Fibroblast of pulmonary artery (primary cell): Measurements from ENCODE around the gene OR2A5.
"Not testable (repeated sequence)": the region's sequence is repeated elsewhere in the genome, so short reads cannot be mapped to it uniquely, and the experiment has no call there.

Experiments
- DNase-seq: peaks from one replicate; pipeline ENCODE4 v3.0.0-alpha.2; 2010; ENCODE audit warnings: low read depth
- H3K4me3 ChIP-seq: replicated peaks from 2 replicates; pipeline ENCODE4 v1.5.1; 2011; ENCODE audit warnings: low read depth, mild to moderate bottlenecking, control low read depth, low read length, moderate library complexity
- TF ChIP-seq, protein P1 (sequence below): IDR thresholded peaks from 2 replicates; pipeline ENCODE4 v1.5.1; 2011; ENCODE audit warnings: mild to moderate bottlenecking, control low read depth, low read length, inconsistent platforms; ENCODE audit errors: missing control alignments

The OR2A5 gene, protein sequence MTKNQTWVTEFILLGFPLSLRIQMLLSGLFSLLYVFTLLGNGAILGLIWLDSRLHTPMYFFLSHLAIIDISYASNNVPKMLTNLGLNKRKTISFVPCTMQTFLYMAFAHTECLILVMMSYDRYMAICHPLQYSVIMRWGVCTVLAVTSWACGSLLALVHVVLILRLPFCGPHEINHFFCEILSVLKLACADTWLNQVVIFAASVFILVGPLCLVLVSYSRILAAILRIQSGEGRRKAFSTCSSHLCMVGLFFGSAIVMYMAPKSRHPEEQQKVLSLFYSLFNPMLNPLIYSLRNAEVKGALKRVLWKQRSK

DNA sequence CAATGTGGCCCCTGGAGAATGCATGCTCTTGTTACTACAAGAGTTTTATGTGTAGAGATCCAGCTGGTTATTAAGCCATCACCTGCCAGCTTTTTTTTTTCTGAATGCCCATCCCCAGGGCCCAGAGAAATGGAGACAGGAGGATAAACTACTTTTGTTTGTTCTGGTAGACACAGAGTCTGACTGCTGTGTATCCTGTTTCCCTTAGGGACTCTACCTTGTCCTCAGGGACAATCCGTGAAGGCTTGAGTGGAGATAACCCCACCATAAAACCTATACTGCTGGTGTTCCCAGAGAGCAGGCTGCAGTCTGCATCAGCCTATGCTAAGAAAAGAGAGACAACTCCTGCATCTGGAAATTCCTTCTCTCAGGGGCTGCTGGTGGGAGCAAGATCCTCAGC is at the start of gene OR2A5:
Gene OR2A5, plus strand, starts transcription at position 301 of the 400 bp plus-strand sequence. CDS start 1,454 bp downstream, outside the sequence.
- no peak within 1 kb of the TSS for H3K4me3 ChIP-seq
- DNase-seq = no peak
- TF ChIP-seq, protein P1, sequence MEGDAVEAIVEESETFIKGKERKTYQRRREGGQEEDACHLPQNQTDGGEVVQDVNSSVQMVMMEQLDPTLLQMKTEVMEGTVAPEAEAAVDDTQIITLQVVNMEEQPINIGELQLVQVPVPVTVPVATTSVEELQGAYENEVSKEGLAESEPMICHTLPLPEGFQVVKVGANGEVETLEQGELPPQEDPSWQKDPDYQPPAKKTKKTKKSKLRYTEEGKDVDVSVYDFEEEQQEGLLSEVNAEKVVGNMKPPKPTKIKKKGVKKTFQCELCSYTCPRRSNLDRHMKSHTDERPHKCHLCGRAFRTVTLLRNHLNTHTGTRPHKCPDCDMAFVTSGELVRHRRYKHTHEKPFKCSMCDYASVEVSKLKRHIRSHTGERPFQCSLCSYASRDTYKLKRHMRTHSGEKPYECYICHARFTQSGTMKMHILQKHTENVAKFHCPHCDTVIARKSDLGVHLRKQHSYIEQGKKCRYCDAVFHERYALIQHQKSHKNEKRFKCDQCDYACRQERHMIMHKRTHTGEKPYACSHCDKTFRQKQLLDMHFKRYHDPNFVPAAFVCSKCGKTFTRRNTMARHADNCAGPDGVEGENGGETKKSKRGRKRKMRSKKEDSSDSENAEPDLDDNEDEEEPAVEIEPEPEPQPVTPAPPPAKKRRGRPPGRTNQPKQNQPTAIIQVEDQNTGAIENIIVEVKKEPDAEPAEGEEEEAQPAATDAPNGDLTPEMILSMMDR = no peak

DNA sequence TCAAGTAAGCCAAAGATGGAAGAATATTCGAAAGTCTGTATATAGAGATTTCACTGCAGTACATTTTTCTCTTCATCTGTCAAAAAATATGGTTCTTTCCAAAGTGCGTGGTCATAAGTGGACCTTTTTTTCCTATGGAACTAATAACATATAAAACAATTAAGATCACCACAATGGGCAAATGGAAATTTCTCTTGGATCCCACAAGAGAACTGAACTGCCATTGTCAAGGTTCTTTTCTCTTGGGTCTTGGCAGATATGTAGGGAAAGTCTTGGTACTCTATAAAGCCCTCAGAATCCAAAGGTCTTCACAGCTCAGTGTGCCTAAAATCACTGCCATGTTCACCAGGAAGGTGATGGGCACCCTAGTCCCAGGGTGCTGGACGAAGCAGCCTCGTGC is 48.7 kb upstream of the OR2A5 start, which contains the start of gene OR6B1:
Gene OR6B1, plus strand, starts transcription at position 301 of the 400 bp plus-strand sequence. CDS start 3,677 bp downstream, outside the sequence.
- no peak within 1 kb of the TSS for H3K4me3 ChIP-seq
- TF ChIP-seq, protein P1 = no peak
- DNase-seq = no peak

DNA sequence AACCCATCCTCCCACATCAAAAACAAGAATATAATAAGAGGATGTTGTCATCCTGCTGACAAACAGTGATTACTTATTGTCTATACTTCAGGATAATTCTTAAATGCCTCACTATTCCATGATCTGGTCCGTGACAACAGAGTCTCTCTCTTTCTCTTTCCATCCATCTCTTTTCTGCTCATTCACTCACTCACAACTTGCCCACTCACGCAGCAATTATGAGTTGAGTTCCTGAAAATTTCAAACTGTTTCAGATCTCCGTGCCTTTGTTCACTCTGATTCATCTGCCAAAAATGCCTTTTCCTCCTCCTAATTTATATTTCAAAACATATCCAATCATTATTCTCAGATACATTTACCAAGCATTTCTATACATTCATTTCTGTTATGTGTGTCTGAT is 47.2 kb upstream of the OR2A5 start:
- DNase-seq = no peak
- TF ChIP-seq, protein P1 = no peak
- no peak overlapping the region for H3K4me3 ChIP-seq

DNA sequence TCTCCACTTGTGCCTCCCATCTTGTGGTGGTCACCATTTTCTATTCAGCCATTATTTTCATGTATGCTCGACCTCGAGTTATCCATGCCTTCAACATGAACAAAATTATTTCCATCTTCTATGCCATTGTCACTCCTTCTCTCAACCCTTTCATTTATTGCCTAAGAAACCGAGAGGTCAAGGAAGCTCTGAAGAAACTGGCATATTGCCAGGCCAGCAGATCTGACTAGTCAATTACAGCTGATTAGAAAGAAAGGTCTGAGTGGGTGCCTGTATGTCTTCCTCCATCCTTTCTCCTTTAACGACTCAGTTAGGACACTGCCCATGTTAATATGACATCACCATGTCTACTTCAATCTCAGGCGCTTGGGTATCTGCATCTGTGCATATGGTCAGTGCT is 44.0 kb upstream of the OR2A5 start:
- H3K4me3 ChIP-seq = no peak overlapping the region
- no peak for DNase-seq
- TF ChIP-seq, protein P1 = no peak

DNA sequence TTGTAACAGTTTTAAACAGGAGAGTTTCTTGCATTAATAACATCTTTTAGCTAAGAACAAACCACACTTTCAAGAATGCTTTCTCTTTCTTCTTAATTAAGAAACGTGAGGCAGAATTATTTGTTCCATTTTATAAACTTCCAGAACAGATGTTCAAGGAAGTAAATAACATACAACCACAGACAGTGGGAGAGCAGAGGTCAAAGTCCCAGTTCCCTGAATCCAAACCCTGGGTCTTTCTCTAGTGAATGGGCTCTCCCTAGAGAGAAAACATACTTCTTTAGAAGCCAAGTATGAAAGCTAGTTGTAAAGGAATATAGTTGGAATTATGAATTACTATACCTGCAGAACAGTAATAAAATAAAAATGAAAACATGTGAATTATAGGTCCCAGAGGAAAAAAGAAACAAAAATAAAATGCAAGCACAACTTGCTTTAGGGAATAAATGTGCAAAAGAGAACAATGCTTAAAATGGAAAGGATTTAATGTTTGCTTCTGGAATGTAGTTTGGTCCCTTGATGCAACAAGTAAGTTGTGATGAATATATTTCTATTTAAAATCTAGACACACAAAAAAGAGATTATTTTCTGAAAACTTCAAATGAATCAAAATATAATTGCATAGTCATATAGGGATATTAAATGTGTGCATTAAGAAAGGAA is 42.6 kb upstream of the OR2A5 start:
- TF ChIP-seq, protein P1 = no peak
- no peak overlapping the region for H3K4me3 ChIP-seq
- DNase-seq = no peak

DNA sequence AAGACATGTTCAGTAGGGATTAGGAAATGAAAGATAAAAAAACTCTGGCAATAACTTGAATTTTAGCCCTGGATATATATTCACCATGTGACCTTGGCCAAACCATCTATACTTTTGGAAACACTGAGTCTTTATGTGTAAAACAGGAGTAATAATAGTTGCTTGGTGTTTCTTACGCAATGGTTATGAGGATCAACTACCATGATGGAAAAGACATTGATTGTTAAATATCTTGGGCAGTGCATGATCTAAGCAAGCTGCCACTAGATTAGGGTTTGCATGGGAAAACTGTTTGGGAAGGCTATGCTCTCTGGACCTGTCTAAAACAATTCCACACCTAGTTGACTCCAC is 42.1 kb upstream of the OR2A5 start:
- TF ChIP-seq, protein P1 = no peak
- no peak overlapping the region for H3K4me3 ChIP-seq

DNA sequence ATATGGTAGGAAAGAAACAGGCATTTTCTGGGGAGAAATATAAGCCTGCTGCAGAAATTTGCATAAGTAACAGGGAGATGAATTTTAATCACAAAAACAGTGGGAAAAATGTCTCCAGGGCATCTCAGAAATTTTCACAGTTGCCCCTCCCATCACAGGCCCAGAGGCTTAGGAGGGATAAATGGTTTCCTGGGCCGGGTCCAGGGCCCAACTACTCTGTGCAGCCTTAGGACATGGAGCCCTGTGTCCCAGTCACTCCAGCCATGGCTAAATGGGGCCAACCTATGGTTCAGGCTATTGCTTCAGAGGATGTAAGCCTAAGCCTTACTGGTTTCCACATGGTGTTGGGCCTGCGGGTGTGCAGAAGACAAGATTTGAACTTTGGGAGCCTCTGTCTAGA is 39.4 kb upstream of the OR2A5 start:
- TF ChIP-seq, protein P1 = no peak
- H3K4me3 ChIP-seq = no peak overlapping the region
- DNase-seq = no peak

More for the DNA sequence above, 42.1 kb upstream of the OR2A5 start:
- no peak for DNase-seq

DNA sequence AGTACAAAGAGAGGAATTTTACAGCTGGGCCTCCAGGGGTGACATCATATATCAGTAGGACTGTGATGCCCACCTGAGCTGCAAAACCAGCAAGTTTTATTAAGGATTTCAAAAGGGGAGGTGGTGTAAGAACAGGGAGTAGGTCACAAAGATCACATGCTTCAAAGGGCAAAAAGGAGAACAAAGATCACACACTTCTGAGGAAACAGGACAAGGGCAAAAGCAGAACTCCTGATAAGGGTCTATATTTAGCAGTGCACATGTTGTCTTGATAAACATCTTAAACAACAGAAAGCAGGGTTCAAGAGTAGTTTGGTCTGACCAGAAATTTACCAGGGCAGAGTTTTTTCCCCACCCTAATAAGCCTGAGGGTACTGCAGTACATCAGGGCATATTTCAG is 38.7 kb upstream of the OR2A5 start:
- not testable (repeated sequence) for H3K4me3 ChIP-seq, DNase-seq

DNA sequence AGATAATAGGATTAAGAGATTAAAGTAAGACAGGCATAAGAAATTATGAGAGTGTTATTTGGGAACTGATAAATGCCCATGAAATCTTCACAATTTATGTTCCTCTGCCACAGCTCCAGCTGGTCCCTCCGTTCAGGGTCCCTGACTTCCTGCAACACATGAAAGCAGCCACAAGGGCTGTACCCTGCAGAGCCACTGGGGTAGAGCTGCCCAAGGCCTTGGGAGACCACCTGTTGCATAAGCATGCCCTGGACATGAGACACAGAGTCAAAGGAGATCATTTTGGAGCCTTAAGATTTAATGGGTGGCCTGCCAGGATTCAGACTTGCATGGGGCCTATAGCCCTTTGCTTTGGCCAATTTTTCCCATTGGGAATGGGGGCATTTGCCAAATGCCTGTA is 37.9 kb upstream of the OR2A5 start:
- not testable (repeated sequence) for DNase-seq, H3K4me3 ChIP-seq
